IMR-90 (cell line): Measurements from ENCODE around the gene SRCAP. TPM values are rescaled to one million over a fixed set of nuclear protein-coding genes. Genes with fewer than 3 reads are reported as not detected.

ENCODE experiments used
- ATAC-seq: fragments of 200-7000 bp; cut with Tn5 transposase; 2 replicates; pipeline ENCODE4 v1.9.1; 2020; ENCODE audit warnings: low read depth, mild to moderate bottlenecking, moderate library complexity
- BruUV-seq: library from RNA; stranded (reverse); fragments of 400-500 nt; replicated peaks from 2 replicates; lab custom pipeline; 2021; lab: Mats Ljungman, UMichigan
- CTCF ChIA-PET: fragments of 300-600 bp; formaldehyde crosslinking; extraction: SDS; loops from one replicate; lab custom pipeline; 2021; ENCODE audit warnings: antibody characterized with exemption; lab: Yijun Ruan, JAX
- POLR2A ChIA-PET: fragments of 300-600 bp; sonication (Branson Sonifier 250); formaldehyde crosslinking; loops from one replicate; lab custom pipeline; 2022; ENCODE audit warnings: antibody characterized with exemption; ENCODE audit not compliant: unreplicated experiment; lab: Charles Lee
- DNase-seq: peaks from one replicate; pipeline ENCODE4 v3.0.0; 2013
- H2AFZ ChIP-seq: replicated peaks from 2 replicates; pipeline ENCODE3; 2013; ENCODE audit warnings: low read length, mild to moderate bottlenecking; ENCODE audit not compliant: poor library complexity
- H2AK5ac ChIP-seq: 2 replicates; pipeline ENCODE4 v1.6.1; 2013; ENCODE audit warnings: low read depth, low read length, inconsistent platforms
- H2AK9ac ChIP-seq: replicated peaks from 2 replicates; pipeline ENCODE3; 2013; ENCODE audit warnings: mild to moderate bottlenecking, low read depth, low read length, moderate library complexity; ENCODE audit not compliant: poor library complexity
- H2BK120ac ChIP-seq: 2 replicates; pipeline ENCODE4 v1.6.1; 2013; ENCODE audit warnings: low read depth, low read length, inconsistent platforms
- H2BK15ac ChIP-seq: 3 replicates; pipeline ENCODE4 v1.6.1; 2013; ENCODE audit warnings: low read depth, low read length, inconsistent platforms
- H2BK20ac ChIP-seq: 2 replicates; pipeline ENCODE4 v1.6.1; 2013; ENCODE audit warnings: low read depth, mild to moderate bottlenecking, inconsistent platforms, low read length, moderate library complexity
- H2BK5ac ChIP-seq: 2 replicates; pipeline ENCODE4 v1.6.1; 2013; ENCODE audit warnings: mild to moderate bottlenecking, low read depth, low read length, inconsistent platforms; ENCODE audit not compliant: poor library complexity, severe bottlenecking
- H3K14ac ChIP-seq: replicated peaks from 2 replicates; pipeline ENCODE4 v1.6.1; 2013; ENCODE audit warnings: low read depth, low read length, inconsistent platforms
- H3K18ac ChIP-seq: 2 replicates; pipeline ENCODE4 v1.6.1; 2013; ENCODE audit warnings: low read depth, low read length, control low read depth
- H3K23ac ChIP-seq: 2 replicates; pipeline ENCODE4 v1.6.1; 2013; ENCODE audit warnings: low read depth, low read length, inconsistent platforms
- H3K27ac ChIP-seq: 2 replicates; pipeline ENCODE4 v1.5.1; 2013; ENCODE audit warnings: mild to moderate bottlenecking, control low read depth, low read length; ENCODE audit not compliant: insufficient read depth
- H3K27me3 ChIP-seq: 2 replicates; pipeline ENCODE4 v1.6.1; 2013; ENCODE audit warnings: low read length; ENCODE audit not compliant: control insufficient read depth, insufficient read depth
- H3K36me3 ChIP-seq: 2 replicates; pipeline ENCODE4 v1.6.1; 2013; ENCODE audit warnings: low read length, mixed read lengths; ENCODE audit not compliant: control insufficient read depth, insufficient read depth
- H3K4ac ChIP-seq: 2 replicates; pipeline ENCODE4 v1.6.1; 2013; ENCODE audit warnings: low read depth, low read length, inconsistent platforms
- H3K4me1 ChIP-seq: 2 replicates; pipeline ENCODE4 v1.6.1; 2013; ENCODE audit warnings: low read length, mixed read lengths; ENCODE audit not compliant: control insufficient read depth, insufficient read depth
- H3K4me2 ChIP-seq: 2 replicates; pipeline ENCODE4 v1.6.1; 2013; ENCODE audit warnings: low read depth, mild to moderate bottlenecking, control low read depth, low read length, moderate library complexity
- H3K4me3 ChIP-seq: 2 replicates; pipeline ENCODE4 v1.5.1; 2013; ENCODE audit warnings: low read depth, mild to moderate bottlenecking, control low read depth, low read length, moderate library complexity; ENCODE audit not compliant: insufficient read depth
- H3K56ac ChIP-seq: 2 replicates; pipeline ENCODE4 v1.6.1; 2013; ENCODE audit warnings: low read length, inconsistent platforms; ENCODE audit not compliant: insufficient read depth; ENCODE audit errors: extremely low read depth
- H3K79me1 ChIP-seq, 2 experiments: 2 replicates each; pipeline ENCODE4 v1.6.1; 2013; ENCODE audit warnings: low read length in 2 of 2, inconsistent platforms in 1 of 2, low read depth in 1 of 2
- H3K9ac ChIP-seq: 2 replicates; pipeline ENCODE4 v1.6.1; 2013; ENCODE audit warnings: low read depth, low read length, control low read depth
- H3K9me1 ChIP-seq: 2 replicates; pipeline ENCODE4 v1.6.1; 2013; ENCODE audit warnings: low read length, inconsistent platforms; ENCODE audit not compliant: insufficient read depth
- H3K9me3 ChIP-seq: 2 replicates; pipeline ENCODE4 v1.6.1; 2013; ENCODE audit warnings: low read length; ENCODE audit not compliant: control insufficient read depth, insufficient read depth
- H4K20me1 ChIP-seq: 2 replicates; pipeline ENCODE4 v1.6.1; 2013; ENCODE audit warnings: low read length, inconsistent platforms; ENCODE audit not compliant: insufficient read depth
- H4K5ac ChIP-seq: 2 replicates; pipeline ENCODE4 v1.6.1; 2013; ENCODE audit warnings: mild to moderate bottlenecking, low read depth, low read length, control low read depth
- H4K8ac ChIP-seq, 2 experiments: 2 replicates each; pipeline ENCODE4 v1.6.1; 2013; ENCODE audit warnings: low read depth in 2 of 2, low read length in 2 of 2, control low read depth in 1 of 2, inconsistent platforms in 1 of 2
- H4K91ac ChIP-seq: 2 replicates; pipeline ENCODE4 v1.6.1; 2013; ENCODE audit warnings: low read depth, low read length, inconsistent platforms; ENCODE audit not compliant: insufficient read depth
- CEBPB ChIP-seq: IDR thresholded peaks from 2 replicates; pipeline ENCODE4 v1.6.1; 2012; ENCODE audit warnings: low read depth, low read length, improper control_type of control experiment
- ELK1 ChIP-seq: fragments of 150-350 bp; IDR thresholded peaks from 2 replicates; pipeline ENCODE4 v1.6.1; 2016; ENCODE audit warnings: low read depth, mild to moderate bottlenecking, low read length, moderate library complexity, borderline replicate concordance
- MAFK ChIP-seq: IDR thresholded peaks from 2 replicates; pipeline ENCODE4 v1.6.1; 2012; ENCODE audit warnings: low read depth, low read length, improper control_type of control experiment
- MXI1 ChIP-seq: IDR thresholded peaks from 2 replicates; pipeline ENCODE4 v1.6.1; 2012; ENCODE audit warnings: low read depth, mild to moderate bottlenecking, low read length, moderate library complexity, borderline replicate concordance
- POLR2A ChIP-seq: IDR thresholded peaks from 2 replicates; pipeline ENCODE4 v1.6.1; 2012; ENCODE audit warnings: mild to moderate bottlenecking, low read depth, low read length
- SMC3 ChIP-seq: fragments of 150-350 bp; IDR thresholded peaks from 2 replicates; pipeline ENCODE4 v1.6.1; 2016; ENCODE audit warnings: low read depth, mild to moderate bottlenecking, antibody characterized with exemption, low read length, moderate library complexity
- WGBS, 2 experiments: methylation state at CpG; one replicate each; pipeline versions ENCODE4 v1.1.5 to v1.1.7; 2013; ENCODE audit warnings: missing lambda C conversion rate in 2 of 2; ENCODE audit not compliant: insufficient read length in 1 of 2; ENCODE audit errors: extremely low coverage in 2 of 2; 5-methylcytosine and 5-hydroxymethylcytosine counted together
- dilution Hi-C: fragments of 300-500 bp; cut with HindIII; formaldehyde crosslinking; loops from one replicate; pipeline ENCODE4 v1.14.3; 2018; ENCODE audit warnings: low sequenced_read_pairs; ENCODE audit not compliant: unreplicated experiment
- in situ Hi-C: fragments of 300-500 bp; cut with MboI; formaldehyde crosslinking; loops from 3 replicates; pipeline ENCODE4 v1.14.3; 2019; ENCODE audit warnings: low sequenced_read_pairs, inconsistent platforms, mixed read lengths
- intact Hi-C: fragments of 100-400 bp; cut with micrococcal nuclease; formaldehyde crosslinking; loops from 2 replicates; pipeline ENCODE4 v1.10.0; 2022
- polyA plus RNA-seq, 3 experiments: library from polyadenylated mRNA; depleted of rRNA; stranded (reverse); fragments of >200 nt; gene quantifications; 2 replicates each; pipeline ENCODE4 v1.2.3, GENCODE V29; 2012; ENCODE audit warnings: low replicate concordance in 1 of 3
- total RNA-seq: library from RNA; depleted of rRNA; stranded (reverse); fragments of >200 nt; gene quantifications from 2 replicates; pipeline ENCODE4 v1.2.3, GENCODE V29; 2012

SRCAP gene
- total and polyA plus RNA-seq, 2 of the 4 experiments (the other 2 are of a cell fraction) = 4.5 to 8.2 TPM

- POLR2A ChIA-PET = no interaction called here
These were observed 81.6 kb downstream of the SRCAP start for GRCh38 chr16:30780549-30780948.

More at GRCh38 chr16:30780549-30780948, 81.6 kb downstream of the SRCAP start:
- WGBS, 2 experiments = no CpG with 5 or more reads among the region's 4 CpGs
- ATAC-seq (no peak), DNase-seq (no peak)
- no peak overlapping the region for H3K4me2 ChIP-seq
- H3K56ac ChIP-seq = no peak overlapping the region
- CTCF ChIA-PET = no interaction called here
- in situ Hi-C loops = no loop called here
- H2AK9ac ChIP-seq = no peak overlapping the region
- H3K14ac ChIP-seq = no peak overlapping the region
- H2BK20ac ChIP-seq = no peak overlapping the region
- no peak overlapping the region for H4K8ac ChIP-seq
- H4K20me1 ChIP-seq = peaks cover 8% of the 10 kb centered on the region
- H2BK120ac ChIP-seq = no peak overlapping the region
- no peak overlapping the region for H3K4me3 ChIP-seq
- H3K36me3 ChIP-seq = peaks cover 42% of the 10 kb centered on the region
- H3K79me1 ChIP-seq = peaks cover 21 to 65% of the 10 kb centered on the region in 2 experiments
- H3K27me3 ChIP-seq = no peaks in the 10 kb centered on the region
- no peak overlapping the region for H2AFZ ChIP-seq
- no peak overlapping the region for H4K5ac ChIP-seq
- no peak overlapping the region for H2AK5ac ChIP-seq
- H3K27ac ChIP-seq = no peak overlapping the region
- no peak overlapping the region for H2BK15ac ChIP-seq
- H3K4me1 ChIP-seq = peaks cover 7% of the 10 kb centered on the region
- H3K4ac ChIP-seq = no peak overlapping the region
- H3K18ac ChIP-seq = no peak overlapping the region
- no peaks in the 10 kb centered on the region for H3K9me3 ChIP-seq
- no peak overlapping the region for H3K9ac ChIP-seq
- H3K9me1 ChIP-seq = peaks cover 27% of the 10 kb centered on the region; the same call in 1 of the 2 replicates
- BruUV-seq = no TSS peak
- dilution Hi-C loops = no loop called here
- H2BK5ac ChIP-seq = no peak overlapping the region
- no peak overlapping the region for H3K23ac ChIP-seq
- TF ChIP-seq ELK1 (no peak), MXI1 (no peak), POLR2A (no peak), MAFK (no peak), CEBPB (no peak), SMC3 (no peak)
- intact Hi-C loops = no loop called here
- no peak overlapping the region for H4K91ac ChIP-seq
